OCI-LY1 (cell line): ENCODE results near the gene WNT16.

Source experiments
- H2AFZ ChIP-seq: fragments of 200-600 bp; sonication (generic), shearing (Covaris generic); 2 replicates; pipeline ENCODE4 v1.6.0; 2014; ENCODE audit warnings: antibody characterized with exemption, mild to moderate bottlenecking, low read length
- H3F3A ChIP-seq: fragments of 200-600 bp; sonication (generic), shearing (Covaris generic); 2 replicates; pipeline ENCODE4 v1.6.0; 2014; ENCODE audit warnings: mild to moderate bottlenecking, antibody characterized with exemption, low read length, moderate library complexity; ENCODE audit not compliant: insufficient read depth
- H3K27ac ChIP-seq: fragments of 200-600 bp; sonication (generic); 2 replicates; pipeline ENCODE4 v1.5.1; 2014; ENCODE audit warnings: low read length, mixed run types, mild to moderate bottlenecking, low read depth; ENCODE audit not compliant: poor library complexity, severe bottlenecking
- H3K27me3 ChIP-seq: fragments of 200-600 bp; sonication (generic); 2 replicates; pipeline ENCODE4 v1.6.0; 2014; ENCODE audit warnings: antibody characterized with exemption, mild to moderate bottlenecking, low read length, moderate library complexity; ENCODE audit not compliant: insufficient read depth
- H3K36me3 ChIP-seq: fragments of 200-600 bp; sonication (generic); 2 replicates; pipeline ENCODE4 v1.6.1; 2014; ENCODE audit warnings: mild to moderate bottlenecking, antibody characterized with exemption, low read length, moderate library complexity, mixed read lengths; ENCODE audit not compliant: insufficient read depth
- H3K4me1 ChIP-seq: fragments of 200-600 bp; sonication (generic); 2 replicates; pipeline ENCODE4 v1.5.1; 2014; ENCODE audit warnings: mild to moderate bottlenecking, low read length, moderate library complexity; ENCODE audit not compliant: insufficient read depth, severe bottlenecking
- H3K4me2 ChIP-seq: fragments of 200-600 bp; sonication (generic), shearing (Covaris generic); 2 replicates; pipeline ENCODE4 v1.6.1; 2014; ENCODE audit warnings: low read length
- H3K4me3 ChIP-seq: fragments of 200-600 bp; sonication (generic); 2 replicates; pipeline ENCODE4 v1.5.1; 2014; ENCODE audit warnings: low read length, low read depth, mild to moderate bottlenecking, mixed read lengths; ENCODE audit not compliant: poor library complexity, severe bottlenecking
- H3K79me2 ChIP-seq: fragments of 200-600 bp; shearing (Covaris generic); 2 replicates; pipeline ENCODE4 v1.6.1; 2016; ENCODE audit warnings: mixed run types, low read length, mixed read lengths; ENCODE audit not compliant: insufficient read depth
- H3K9ac ChIP-seq: fragments of 200-600 bp; sonication (generic), shearing (Covaris generic); 2 replicates; pipeline ENCODE4 v1.6.1; 2014; ENCODE audit warnings: mild to moderate bottlenecking, low read length, mixed read lengths
- H3K9me2 ChIP-seq: fragments of 200-600 bp; sonication (generic), shearing (Covaris generic); 2 replicates; pipeline ENCODE4 v1.6.1; 2014; ENCODE audit warnings: low read depth, mild to moderate bottlenecking, low read length, mixed read lengths
- H3K9me3 ChIP-seq: fragments of 200-600 bp; shearing (Covaris generic); 2 replicates; pipeline ENCODE4 v1.6.1; 2014; ENCODE audit warnings: low read length, mixed read lengths
- H4K20me1 ChIP-seq: fragments of 200-600 bp; sonication (generic), shearing (Covaris generic); 2 replicates; pipeline ENCODE4 v1.6.0; 2016; ENCODE audit warnings: mild to moderate bottlenecking, low read length; ENCODE audit not compliant: insufficient read depth
- EZH2 ChIP-seq: fragments of 200-600 bp; sonication (generic), shearing (Covaris generic); IDR thresholded peaks from 2 replicates; pipeline ENCODE4 v1.8.0; 2017; ENCODE audit warnings: borderline replicate concordance, mixed run types, mild to moderate bottlenecking, antibody characterized with exemption, low read length, moderate library complexity, mixed read lengths
- TF ChIP-seq, protein P1 (sequence below): fragments of 200-600 bp; sonication (generic), shearing (Covaris generic); IDR thresholded peaks from 2 replicates; pipeline ENCODE4 v1.5.1; 2017; ENCODE audit warnings: mild to moderate bottlenecking, antibody characterized with exemption, low read length, moderate library complexity, mixed read lengths

The WNT16 gene

GRCh38 chr7:121372376-121373010 lies 43.7 kb downstream of the WNT16 start:
- Histone ChIP-seq H3K4me3 (no peak overlapping the region), H3K27me3 (no peaks in the 10 kb centered on the region), H2AFZ (no peak overlapping the region), H3K9ac (no peak overlapping the region), H4K20me1 (no peaks in the 10 kb centered on the region), H3K79me2 (no peaks in the 10 kb centered on the region), H3K4me1 (peaks cover 84% of the 10 kb centered on the region), H3K9me2 (no peaks in the 10 kb centered on the region), H3K27ac (peak overlapping the region; percentile 68), H3K36me3 (peaks cover 39% of the 10 kb centered on the region), H3K4me2 (peak overlapping the region; percentile 23; the same call in 1 of the 2 replicates), H3K9me3 (no peaks in the 10 kb centered on the region), H3F3A (peaks cover 8% of the 10 kb centered on the region)
- no peak for TF ChIP-seq EZH2
- TF ChIP-seq, protein P1, sequence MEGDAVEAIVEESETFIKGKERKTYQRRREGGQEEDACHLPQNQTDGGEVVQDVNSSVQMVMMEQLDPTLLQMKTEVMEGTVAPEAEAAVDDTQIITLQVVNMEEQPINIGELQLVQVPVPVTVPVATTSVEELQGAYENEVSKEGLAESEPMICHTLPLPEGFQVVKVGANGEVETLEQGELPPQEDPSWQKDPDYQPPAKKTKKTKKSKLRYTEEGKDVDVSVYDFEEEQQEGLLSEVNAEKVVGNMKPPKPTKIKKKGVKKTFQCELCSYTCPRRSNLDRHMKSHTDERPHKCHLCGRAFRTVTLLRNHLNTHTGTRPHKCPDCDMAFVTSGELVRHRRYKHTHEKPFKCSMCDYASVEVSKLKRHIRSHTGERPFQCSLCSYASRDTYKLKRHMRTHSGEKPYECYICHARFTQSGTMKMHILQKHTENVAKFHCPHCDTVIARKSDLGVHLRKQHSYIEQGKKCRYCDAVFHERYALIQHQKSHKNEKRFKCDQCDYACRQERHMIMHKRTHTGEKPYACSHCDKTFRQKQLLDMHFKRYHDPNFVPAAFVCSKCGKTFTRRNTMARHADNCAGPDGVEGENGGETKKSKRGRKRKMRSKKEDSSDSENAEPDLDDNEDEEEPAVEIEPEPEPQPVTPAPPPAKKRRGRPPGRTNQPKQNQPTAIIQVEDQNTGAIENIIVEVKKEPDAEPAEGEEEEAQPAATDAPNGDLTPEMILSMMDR: no peak

DNA sequence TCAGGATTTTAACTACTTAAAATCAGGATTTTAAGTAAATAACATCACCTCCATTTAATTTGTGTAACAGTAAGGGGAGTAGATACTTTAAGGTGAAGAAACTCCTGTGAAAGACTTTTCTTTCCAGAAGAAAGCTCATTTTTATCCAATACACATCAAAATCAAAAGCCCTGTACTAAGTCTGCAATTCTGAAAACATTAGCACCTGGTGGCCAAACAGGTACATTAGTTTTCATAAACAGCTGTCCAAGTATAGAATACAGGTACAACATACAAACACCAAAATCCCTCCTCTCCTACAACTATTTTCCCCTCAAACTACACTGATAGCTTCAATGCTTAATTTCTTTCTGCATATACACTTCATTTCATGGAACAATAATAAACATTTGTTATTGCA lies 44.4 kb downstream of the WNT16 start:
- Histone ChIP-seq H4K20me1 (no peaks in the 10 kb centered on the region), H3K9me3 (no peaks in the 10 kb centered on the region), H3K4me1 (peaks cover 87% of the 10 kb centered on the region), H3K27me3 (no peaks in the 10 kb centered on the region), H3K9ac (no peak overlapping the region), H3K27ac (peak overlapping the region; percentile 68), H3F3A (peaks cover 8% of the 10 kb centered on the region), H3K36me3 (peaks cover 46% of the 10 kb centered on the region), H3K4me2 (peak overlapping the region; percentile 23; the same call in 1 of the 2 replicates), H2AFZ (no peak overlapping the region), H3K9me2 (no peaks in the 10 kb centered on the region), H3K79me2 (no peaks in the 10 kb centered on the region), H3K4me3 (no peak overlapping the region)
- TF ChIP-seq EZH2: no peak
- TF ChIP-seq, protein P1: peak; percentile 50; the same call in 1 of the 2 replicates

- H3K27me3 ChIP-seq: no peaks in the 10 kb centered on the region
- H3F3A ChIP-seq: peaks cover 8% of the 10 kb centered on the region
- no peak overlapping the region for H3K4me3 ChIP-seq
- no peak overlapping the region for H3K9ac ChIP-seq
- no peaks in the 10 kb centered on the region; the same call in 1 of the 2 replicates for H3K79me2 ChIP-seq
- H3K36me3 ChIP-seq: peaks cover 76% of the 10 kb centered on the region
- no peaks in the 10 kb centered on the region for H3K9me3 ChIP-seq
- H3K27ac ChIP-seq: peak overlapping the region; percentile 61
- no peak overlapping the region for H3K4me2 ChIP-seq
- no peaks in the 10 kb centered on the region for H3K9me2 ChIP-seq
- H3K4me1 ChIP-seq: peaks cover 69% of the 10 kb centered on the region
- TF ChIP-seq EZH2: no peak
- TF ChIP-seq, protein P1: no peak
- H4K20me1 ChIP-seq: no peaks in the 10 kb centered on the region
- no peak overlapping the region for H2AFZ ChIP-seq
Measured at GRCh38 chr7:121376979-121377378, 48.2 kb downstream of the WNT16 start.
